GM23248 (cell line): ENCODE measurements around the gene TEX19.

Experiments
- EZH2 ChIP-seq: fragments of 200-600 bp; sonication (generic); IDR thresholded peaks from 2 replicates; pipeline ENCODE4 v1.6.1; 2018; ENCODE audit warnings: antibody characterized with exemption, mild to moderate bottlenecking; ENCODE audit not compliant: insufficient read depth, poor library complexity, severe bottlenecking
- EZH2phosphoT487 ChIP-seq: fragments of 200-600 bp; sonication (generic); IDR thresholded peaks from 2 replicates; pipeline ENCODE4 v1.6.1; 2018; ENCODE audit warnings: antibody characterized with exemption, moderate library complexity, mild to moderate bottlenecking, low read depth; ENCODE audit not compliant: insufficient read depth

GRCh38 chr17:82343560-82343959 is 15.5 kb upstream of the TEX19 start:
- no peak for TF ChIP-seq EZH2phosphoT487
- no peak for TF ChIP-seq EZH2
